Keratinocyte (primary cell): ENCODE measurements around the gene PACSIN2. TPM values are rescaled to one million over a fixed set of nuclear protein-coding genes. Genes with fewer than 3 reads are reported as not detected.

Experiments
- DNase-seq: peaks from one replicate; pipeline ENCODE4 v3.0.0-alpha.2; 2011; ENCODE audit warnings: low read depth, missing footprints, low spot score
- FAIRE-seq: peaks from 2 replicates; lab custom pipeline; 2011; peaks lifted over from hg19 to GRCh38; lab: Jason Lieb, UNC
- H2AFZ ChIP-seq: 2 replicates; pipeline ENCODE4 v1.6.0; 2012; ENCODE audit warnings: low read length, control low read depth, inconsistent platforms; ENCODE audit not compliant: control insufficient read depth
- H3K27ac ChIP-seq: 2 replicates; pipeline ENCODE4 v1.5.1; 2011; ENCODE audit warnings: low read length; ENCODE audit not compliant: control insufficient read depth, insufficient read depth
- H3K27me3 ChIP-seq: 3 replicates; pipeline ENCODE4 v1.6.0; 2011; ENCODE audit warnings: low read length; ENCODE audit not compliant: control insufficient read depth, insufficient read depth; ENCODE audit errors: extremely low read depth
- H3K36me3 ChIP-seq, 2 experiments: 2 replicates in 1 of 2; 3 replicates in 1 of 2; pipeline ENCODE4 v1.5.1; 2011; ENCODE audit warnings: low read length in 2 of 2, mild to moderate bottlenecking in 1 of 2; ENCODE audit not compliant: control insufficient read depth in 2 of 2, insufficient read depth in 2 of 2; ENCODE audit errors: extremely low read depth in 1 of 2
- H3K4me1 ChIP-seq: 3 replicates; pipeline ENCODE4 v1.5.1; 2011; ENCODE audit warnings: low read length; ENCODE audit not compliant: control insufficient read depth, insufficient read depth; ENCODE audit errors: extremely low read depth
- H3K4me2 ChIP-seq: 3 replicates; pipeline ENCODE4 v1.6.0; 2011; ENCODE audit warnings: low read depth, low read length; ENCODE audit not compliant: control insufficient read depth, insufficient read depth; ENCODE audit errors: extremely low read depth
- H3K4me3 ChIP-seq, 3 experiments: fragments of 200-600 bp in 1 of 3; sonication (generic) in 1 of 3; 2 replicates in 2 of 3; 3 replicates in 1 of 3; pipeline ENCODE4 v1.5.1; 2011 to 2016; ENCODE audit warnings: low read length in 3 of 3, mild to moderate bottlenecking in 3 of 3, control low read depth in 2 of 3, inconsistent platforms in 1 of 3, low read depth in 1 of 3, mixed read lengths in 1 of 3, mixed run types in 1 of 3, moderate library complexity in 1 of 3; ENCODE audit not compliant: control insufficient read depth in 2 of 3, insufficient read depth in 2 of 3; ENCODE audit errors: extremely low read depth in 1 of 3
- H3K79me2 ChIP-seq: 2 replicates; pipeline ENCODE4 v1.6.0; 2012; ENCODE audit warnings: low read length; ENCODE audit not compliant: control insufficient read depth, insufficient read depth
- H3K9ac ChIP-seq: 3 replicates; pipeline ENCODE4 v1.6.0; 2011; ENCODE audit warnings: low read length; ENCODE audit not compliant: control insufficient read depth, insufficient read depth; ENCODE audit errors: extremely low read depth
- H3K9me1 ChIP-seq: 3 replicates; pipeline ENCODE4 v1.6.0; 2011; ENCODE audit warnings: low read length; ENCODE audit not compliant: control insufficient read depth, insufficient read depth; ENCODE audit errors: extremely low read depth
- H3K9me3 ChIP-seq: 2 replicates; pipeline ENCODE4 v1.5.1; 2012; ENCODE audit warnings: low read depth, low read length; ENCODE audit not compliant: control insufficient read depth
- H4K20me1 ChIP-seq: 3 replicates; pipeline ENCODE4 v1.6.0; 2011; ENCODE audit warnings: low read length; ENCODE audit not compliant: control insufficient read depth, insufficient read depth; ENCODE audit errors: extremely low read depth
- EZH2 ChIP-seq: IDR thresholded peaks from one replicate; pipeline ENCODE4 v1.6.1; 2012; ENCODE audit warnings: inconsistent platforms, mild to moderate bottlenecking, low read length, moderate library complexity
- dilution Hi-C: fragments of 300-500 bp; cut with MboI; formaldehyde crosslinking; loops from one replicate; pipeline ENCODE4 v1.7.0; 2020; ENCODE audit warnings: low sequenced_read_pairs; ENCODE audit not compliant: extremely low pct_ligation_motif_present
- polyA plus RNA-seq, 5 experiments: library from polyadenylated mRNA; depleted of rRNA in 3 of 5; stranded (reverse) in 3 of 5; stranded (forward) in 1 of 5; unstranded in 1 of 5; fragments of >200 nt; gene quantifications; 1 replicate in 1 of 5; 2 replicates in 3 of 5; 3 replicates in 1 of 5; pipeline versions ENCODE4 v1.2.1 to v1.2.3, GENCODE V29; 2011 to 2012; ENCODE audit warnings: missing spikeins in 2 of 5, low read depth in 1 of 5, low replicate concordance in 1 of 5
- TF ChIP-seq, protein P1 (sequence below), 3 experiments: IDR thresholded peaks in 1 of 3; conservative IDR thresholded peaks in 1 of 3; optimal IDR thresholded peaks in 1 of 3; 2 replicates in 2 of 3; 3 replicates in 1 of 3; pipeline versions ENCODE3 to v1.5.1; 2011; ENCODE audit warnings: low read length in 3 of 3, mild to moderate bottlenecking in 3 of 3, moderate library complexity in 2 of 3, control low read depth in 1 of 3, inconsistent platforms in 1 of 3; ENCODE audit not compliant: insufficient read depth in 2 of 3; ENCODE audit errors: extremely low read depth in 1 of 3

The PACSIN2 gene
- polyA plus RNA-seq, 1 donor (not counting 4 experiments of a cell fraction or from before 2014, with no cell fraction given), result 55.5 TPM

DNA sequence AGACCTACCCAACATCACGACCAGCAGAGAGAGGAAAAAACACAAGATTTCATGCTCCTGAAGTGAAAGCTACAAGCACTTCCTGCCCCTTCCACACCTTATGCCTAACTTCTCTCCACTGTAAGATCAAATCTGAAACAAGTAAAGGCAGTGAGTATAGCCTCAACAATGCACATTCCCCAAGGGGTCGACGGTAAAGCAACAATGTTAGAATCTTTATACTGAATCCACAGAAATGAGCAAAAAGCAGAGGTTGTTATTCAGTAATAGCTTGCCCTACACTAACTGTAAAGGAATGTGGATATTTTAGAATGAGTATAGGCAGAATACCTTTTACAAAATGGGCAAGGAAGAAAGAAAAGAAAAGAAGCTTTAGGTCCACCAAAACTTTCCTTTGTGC lies 173.5 kb downstream of the PACSIN2 start:
- Histone ChIP-seq H4K20me1 (no peaks in the 10 kb centered on the region), H3K9ac (no peak overlapping the region)
- FAIRE-seq, result peak; percentile 51

DNA sequence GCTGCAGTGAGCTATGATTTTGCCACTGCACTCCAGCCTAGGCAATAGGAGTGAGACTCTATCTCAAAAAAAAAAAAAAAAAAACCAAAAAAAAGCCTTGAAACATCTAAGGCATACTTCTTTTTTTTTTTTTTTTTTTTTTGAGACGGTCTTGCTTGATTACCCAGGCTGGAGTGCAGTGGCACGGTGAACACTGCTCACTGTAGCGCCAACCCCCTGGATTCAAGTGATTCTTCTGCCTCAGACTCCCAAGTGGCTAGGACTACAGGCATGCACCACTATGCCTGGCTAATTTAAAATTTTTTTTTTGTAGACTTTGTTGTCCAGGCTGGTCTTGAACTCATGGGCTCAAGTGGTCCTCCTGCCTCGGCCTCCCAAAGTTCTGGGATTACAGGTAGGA lies 177.4 kb downstream of the PACSIN2 start:
- Histone ChIP-seq H3K27ac (no peak overlapping the region), H2AFZ (no peak overlapping the region), H3K9me1 (no peaks in the 10 kb centered on the region), H3K9ac (no peak overlapping the region), H3K4me2 (no peak overlapping the region), H3K79me2 (no peaks in the 10 kb centered on the region), H4K20me1 (no peaks in the 10 kb centered on the region), H3K27me3 (no peaks in the 10 kb centered on the region), H3K4me3 (no peak overlapping the region), H3K9me3 (no peaks in the 10 kb centered on the region), H3K36me3 (peaks cover 11 to 36% of the 10 kb centered on the region in 2 experiments), H3K4me1 (peaks cover 6% of the 10 kb centered on the region)
- no peak for DNase-seq
- TF ChIP-seq, protein P1, sequence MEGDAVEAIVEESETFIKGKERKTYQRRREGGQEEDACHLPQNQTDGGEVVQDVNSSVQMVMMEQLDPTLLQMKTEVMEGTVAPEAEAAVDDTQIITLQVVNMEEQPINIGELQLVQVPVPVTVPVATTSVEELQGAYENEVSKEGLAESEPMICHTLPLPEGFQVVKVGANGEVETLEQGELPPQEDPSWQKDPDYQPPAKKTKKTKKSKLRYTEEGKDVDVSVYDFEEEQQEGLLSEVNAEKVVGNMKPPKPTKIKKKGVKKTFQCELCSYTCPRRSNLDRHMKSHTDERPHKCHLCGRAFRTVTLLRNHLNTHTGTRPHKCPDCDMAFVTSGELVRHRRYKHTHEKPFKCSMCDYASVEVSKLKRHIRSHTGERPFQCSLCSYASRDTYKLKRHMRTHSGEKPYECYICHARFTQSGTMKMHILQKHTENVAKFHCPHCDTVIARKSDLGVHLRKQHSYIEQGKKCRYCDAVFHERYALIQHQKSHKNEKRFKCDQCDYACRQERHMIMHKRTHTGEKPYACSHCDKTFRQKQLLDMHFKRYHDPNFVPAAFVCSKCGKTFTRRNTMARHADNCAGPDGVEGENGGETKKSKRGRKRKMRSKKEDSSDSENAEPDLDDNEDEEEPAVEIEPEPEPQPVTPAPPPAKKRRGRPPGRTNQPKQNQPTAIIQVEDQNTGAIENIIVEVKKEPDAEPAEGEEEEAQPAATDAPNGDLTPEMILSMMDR (optimal IDR thresholded peaks at IDR 0.05 in 1 of 3, IDR thresholded peaks at IDR 0.05 in 1 of 3, conservative IDR thresholded peaks at IDR 0.05 in 1 of 3; ENCODE audit: extremely low read depth in 1 of 3, insufficient read depth in 2 of 3, low read length in 3 of 3), result no peak
- TF ChIP-seq EZH2, result no peak
- dilution Hi-C loops, result no loop called here
- FAIRE-seq, result no peak

More for the DNA sequence above, 173.5 kb downstream of the PACSIN2 start:
- H3K27me3 ChIP-seq, result no peaks in the 10 kb centered on the region
- H3K4me2 ChIP-seq, result no peak overlapping the region
- H3K4me3 ChIP-seq, result no peak overlapping the region
- DNase-seq, result no peak
- H3K9me1 ChIP-seq, result no peaks in the 10 kb centered on the region
- H3K4me1 ChIP-seq, result peaks cover 18% of the 10 kb centered on the region
- dilution Hi-C loops, result no loop called here
- no peak overlapping the region for H3K27ac ChIP-seq
- peaks cover 4% of the 10 kb centered on the region for H3K79me2 ChIP-seq
- no peak for TF ChIP-seq EZH2
- TF ChIP-seq, protein P1 (optimal IDR thresholded peaks at IDR 0.05 in 1 of 3, IDR thresholded peaks at IDR 0.05 in 1 of 3, conservative IDR thresholded peaks at IDR 0.05 in 1 of 3; ENCODE audit: extremely low read depth in 1 of 3, insufficient read depth in 2 of 3, low read length in 3 of 3), result no peak
- H3K36me3 ChIP-seq, result peaks cover 11 to 24% of the 10 kb centered on the region in 2 experiments
- H3K9me3 ChIP-seq, result no peaks in the 10 kb centered on the region
- no peak overlapping the region for H2AFZ ChIP-seq
